ENCODE results near the gene GPS1.

Gene GPS1

GRCh38 chr17:82092995-82093751 is 41.5 kb downstream of the GPS1 start:
- DNase-seq: no peak

GRCh38 chr17:82094931-82095776 is 43.5 kb downstream of the GPS1 start:
- DNase-seq: no peak

GRCh38 chr17:82095777-82096708 is 44.3 kb downstream of the GPS1 start:
- DNase-seq: no peak

- no peak for DNase-seq
Observed at GRCh38 chr17:82096709-82097183, 45.0 kb downstream of the GPS1 start.

GRCh38 chr17:82097184-82097918 is 45.7 kb downstream of the GPS1 start:
- DNase-seq: peak; percentile 15

- no peak for DNase-seq
Observed at GRCh38 chr17:82097919-82098168, 46.1 kb downstream of the GPS1 start.

- DNase-seq: peak; percentile 93
Observed at GRCh38 chr17:82098169-82098938, 46.7 kb downstream of the GPS1 start, which contains the start of gene FASN. Gene FASN, minus strand, starts transcription at chr17:82098236. Its CDS starts 1,791 bp downstream, at chr17:82096445.

- peak; percentile 65 for DNase-seq
Observed at GRCh38 chr17:82098939-82099763, 47.5 kb downstream of the GPS1 start.

GRCh38 chr17:82100502-82101298 is 49.0 kb downstream of the GPS1 start:
- no peak for DNase-seq

GRCh38 chr17:82101301-82101715 is 49.6 kb downstream of the GPS1 start:
- no peak for DNase-seq

GRCh38 chr17:82101767-82102679 is 50.3 kb downstream of the GPS1 start:
- DNase-seq: no peak

- no peak for DNase-seq
Observed at GRCh38 chr17:82103553-82104451, 52.1 kb downstream of the GPS1 start.

- DNase-seq: no peak
Observed at GRCh38 chr17:82104797-82105416, 53.2 kb downstream of the GPS1 start.

GRCh38 chr17:82105417-82105881 is 53.8 kb downstream of the GPS1 start:
- no peak for DNase-seq

GRCh38 chr17:82105882-82106687 is 54.4 kb downstream of the GPS1 start:
- peak; percentile 91 for DNase-seq
